ENCODE data around the gene TAF9. TPM values are rescaled to one million over a fixed set of nuclear protein-coding genes. Genes with fewer than 3 reads are reported as not detected.

The TAF9 gene, protein sequence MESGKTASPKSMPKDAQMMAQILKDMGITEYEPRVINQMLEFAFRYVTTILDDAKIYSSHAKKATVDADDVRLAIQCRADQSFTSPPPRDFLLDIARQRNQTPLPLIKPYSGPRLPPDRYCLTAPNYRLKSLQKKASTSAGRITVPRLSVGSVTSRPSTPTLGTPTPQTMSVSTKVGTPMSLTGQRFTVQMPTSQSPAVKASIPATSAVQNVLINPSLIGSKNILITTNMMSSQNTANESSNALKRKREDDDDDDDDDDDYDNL
- total RNA-seq: 32.2 TPM
- long read RNA-seq, transcript TAF9-201 (3 exons, 1,283 nt): major isoform, 27 of 28 reads
- long read RNA-seq, partial matches to known transcripts: 0 of 28 reads
- long read RNA-seq, other reads (novel, unspliced or antisense): 0 of 28 reads

DNA sequence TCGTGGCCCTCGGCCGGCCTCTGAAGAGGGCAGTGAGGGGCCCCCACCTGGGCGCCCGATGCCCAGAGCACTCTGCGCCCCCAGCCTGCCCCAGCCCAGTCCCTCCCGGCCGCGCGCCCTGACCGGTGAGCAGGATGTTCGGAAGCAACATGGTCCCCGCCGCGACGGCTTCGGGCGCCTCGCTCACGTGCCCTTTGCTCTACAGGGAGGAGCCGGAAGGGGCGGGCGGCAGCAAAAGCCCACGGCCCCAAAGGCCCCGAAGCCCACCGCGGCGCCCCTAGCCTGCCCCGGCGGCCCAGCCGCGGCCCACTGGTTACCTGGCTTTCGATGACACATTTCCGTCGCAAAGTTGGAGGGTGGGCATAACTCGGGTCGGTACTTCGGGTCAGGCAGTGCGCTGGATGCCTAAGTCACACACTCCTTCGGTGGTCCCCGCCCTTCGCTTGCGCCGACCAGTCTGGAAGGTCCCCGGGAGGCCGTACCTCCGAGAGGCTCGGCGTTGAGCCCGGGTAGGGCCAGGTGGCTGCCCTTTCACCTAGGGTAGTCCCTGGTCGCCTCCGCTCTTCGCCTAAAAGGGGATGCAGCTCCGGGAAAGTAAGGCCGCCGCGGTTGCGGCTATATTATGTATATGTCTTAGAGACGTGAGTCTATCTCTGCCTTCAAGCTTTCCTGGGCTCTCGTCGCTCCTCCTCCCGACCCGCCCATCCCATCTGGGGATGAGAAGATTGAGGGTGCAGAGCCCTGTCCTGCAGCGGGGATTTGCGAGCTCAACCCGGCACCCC is at the start of gene TAF9, which contains the start of the genes AK6 and RAD17:
TSS of gene TAF9 (minus strand) at position 181 of the 782 bp plus-strand sequence. CDS start 3,783 bp downstream, outside the sequence.
TSS of gene AK6 (minus strand) at position 181 of the 782 bp plus-strand sequence. CDS start at position 151, 30 bp downstream.
TSS of gene RAD17 (plus strand) at position 479 of the 782 bp plus-strand sequence. CDS start 2,391 bp downstream, outside the sequence.
- peak; percentile 94 for DNase-seq
- H3K9me3 ChIP-seq (replicated peaks): no peaks in the 10 kb centered on the region
- peaks cover 57% of the 10 kb centered on the region for H3K4me1 ChIP-seq
- intact Hi-C loops (cut with micrococcal nuclease): no loop called here
- TF ChIP-seq, protein P1, sequence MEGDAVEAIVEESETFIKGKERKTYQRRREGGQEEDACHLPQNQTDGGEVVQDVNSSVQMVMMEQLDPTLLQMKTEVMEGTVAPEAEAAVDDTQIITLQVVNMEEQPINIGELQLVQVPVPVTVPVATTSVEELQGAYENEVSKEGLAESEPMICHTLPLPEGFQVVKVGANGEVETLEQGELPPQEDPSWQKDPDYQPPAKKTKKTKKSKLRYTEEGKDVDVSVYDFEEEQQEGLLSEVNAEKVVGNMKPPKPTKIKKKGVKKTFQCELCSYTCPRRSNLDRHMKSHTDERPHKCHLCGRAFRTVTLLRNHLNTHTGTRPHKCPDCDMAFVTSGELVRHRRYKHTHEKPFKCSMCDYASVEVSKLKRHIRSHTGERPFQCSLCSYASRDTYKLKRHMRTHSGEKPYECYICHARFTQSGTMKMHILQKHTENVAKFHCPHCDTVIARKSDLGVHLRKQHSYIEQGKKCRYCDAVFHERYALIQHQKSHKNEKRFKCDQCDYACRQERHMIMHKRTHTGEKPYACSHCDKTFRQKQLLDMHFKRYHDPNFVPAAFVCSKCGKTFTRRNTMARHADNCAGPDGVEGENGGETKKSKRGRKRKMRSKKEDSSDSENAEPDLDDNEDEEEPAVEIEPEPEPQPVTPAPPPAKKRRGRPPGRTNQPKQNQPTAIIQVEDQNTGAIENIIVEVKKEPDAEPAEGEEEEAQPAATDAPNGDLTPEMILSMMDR (IDR thresholded peaks at IDR 0.05; ENCODE audit: borderline replicate concordance): no peak
- peak within 1 kb of the TSS; percentile 89 for H3K4me3 ChIP-seq
- no peaks in the 10 kb centered on the region for H3K27me3 ChIP-seq (ENCODE audit: low read depth)
- H3K27ac ChIP-seq (replicated peaks): peak within 1 kb of the TSS; percentile 97
- H3K36me3 ChIP-seq: peaks cover 27% of the 10 kb centered on the region

DNA sequence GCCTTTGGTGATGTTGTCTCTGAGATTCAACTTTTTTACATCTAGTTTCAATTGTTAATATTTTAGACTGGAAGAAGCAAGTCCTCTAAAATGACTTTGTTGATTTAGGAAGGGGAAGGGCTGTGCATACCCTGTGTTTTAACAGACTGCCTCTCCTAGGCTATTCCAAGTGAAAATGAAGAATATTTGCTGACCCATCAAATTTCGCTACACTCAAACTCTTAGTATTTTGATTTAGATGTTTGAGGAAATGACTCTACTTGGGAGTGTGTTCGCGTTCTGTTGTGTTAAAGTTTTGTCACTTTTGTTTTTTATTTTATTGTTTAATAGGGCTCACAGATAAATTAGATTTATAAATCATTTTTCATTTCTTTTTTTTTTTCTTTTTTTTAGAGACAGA is 49.2 kb upstream of the TAF9 start:
- no peak overlapping the region for H3K27ac ChIP-seq (replicated peaks)
- H3K36me3 ChIP-seq: peaks cover 18% of the 10 kb centered on the region
- no peaks in the 10 kb centered on the region for H3K9me3 ChIP-seq (replicated peaks)
- intact Hi-C loops (cut with micrococcal nuclease): no loop called here
- no peak for DNase-seq
- TF ChIP-seq, protein P1 (IDR thresholded peaks at IDR 0.05; ENCODE audit: borderline replicate concordance): no peak
- H3K27me3 ChIP-seq (ENCODE audit: low read depth): no peaks in the 10 kb centered on the region
- H3K4me3 ChIP-seq: no peak overlapping the region
- H3K4me1 ChIP-seq: peaks cover 12% of the 10 kb centered on the region

DNA sequence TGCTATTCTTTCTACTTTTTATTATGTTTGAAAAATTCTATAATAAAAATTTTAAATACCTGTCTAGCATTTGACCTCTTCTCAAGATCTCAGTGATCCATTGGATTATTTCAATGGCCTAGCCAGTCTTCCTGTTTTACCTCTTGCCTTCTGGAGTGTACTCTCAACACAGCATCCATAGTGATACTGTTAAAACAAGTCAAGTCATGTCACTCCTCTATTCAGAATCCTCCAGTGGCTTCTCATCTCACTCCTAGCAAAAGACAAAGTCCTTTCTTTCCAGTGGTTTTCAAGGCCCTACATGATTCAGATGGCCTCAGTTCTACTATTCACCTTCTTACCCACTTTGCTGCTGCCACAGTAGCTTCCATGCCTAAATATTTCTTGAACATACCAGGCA is 47.4 kb upstream of the TAF9 start:
- DNase-seq: no peak
- intact Hi-C loops (cut with micrococcal nuclease): no loop called here
- peaks cover 36% of the 10 kb centered on the region for H3K36me3 ChIP-seq
- TF ChIP-seq, protein P1 (IDR thresholded peaks at IDR 0.05; ENCODE audit: borderline replicate concordance): no peak
- no peak overlapping the region for H3K4me3 ChIP-seq
- H3K4me1 ChIP-seq: peaks cover 12% of the 10 kb centered on the region
- no peaks in the 10 kb centered on the region for H3K9me3 ChIP-seq (replicated peaks)
- H3K27me3 ChIP-seq (ENCODE audit: low read depth): no peaks in the 10 kb centered on the region
- H3K27ac ChIP-seq (replicated peaks): no peak overlapping the region

DNA sequence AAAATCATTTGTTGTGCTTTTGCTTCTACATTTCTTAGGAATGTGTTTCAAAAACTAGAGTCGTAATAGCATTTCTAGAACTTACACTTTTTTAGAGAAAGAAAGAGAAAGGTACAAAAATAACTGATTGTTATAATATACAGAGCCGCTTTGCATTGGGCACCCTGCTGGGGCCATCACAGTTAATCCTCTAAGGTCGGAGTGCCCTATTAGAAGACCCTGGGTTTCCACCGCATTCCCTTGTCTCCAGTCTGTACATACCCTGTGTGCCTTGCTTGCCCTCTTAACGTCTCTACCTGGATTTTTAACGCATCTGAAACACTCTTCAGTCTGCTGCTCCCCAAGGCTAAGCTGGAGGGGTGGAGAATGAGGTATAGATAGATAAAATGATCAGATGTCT is 46.9 kb upstream of the TAF9 start:
- no peaks in the 10 kb centered on the region for H3K9me3 ChIP-seq (replicated peaks)
- peaks cover 12% of the 10 kb centered on the region for H3K4me1 ChIP-seq
- TF ChIP-seq, protein P1 (IDR thresholded peaks at IDR 0.05; ENCODE audit: borderline replicate concordance): no peak
- H3K27ac ChIP-seq (replicated peaks): no peak overlapping the region
- intact Hi-C loops (cut with micrococcal nuclease): no loop called here
- DNase-seq: no peak
- H3K36me3 ChIP-seq: peaks cover 41% of the 10 kb centered on the region
- no peak overlapping the region for H3K4me3 ChIP-seq
- H3K27me3 ChIP-seq (ENCODE audit: low read depth): no peaks in the 10 kb centered on the region

DNA sequence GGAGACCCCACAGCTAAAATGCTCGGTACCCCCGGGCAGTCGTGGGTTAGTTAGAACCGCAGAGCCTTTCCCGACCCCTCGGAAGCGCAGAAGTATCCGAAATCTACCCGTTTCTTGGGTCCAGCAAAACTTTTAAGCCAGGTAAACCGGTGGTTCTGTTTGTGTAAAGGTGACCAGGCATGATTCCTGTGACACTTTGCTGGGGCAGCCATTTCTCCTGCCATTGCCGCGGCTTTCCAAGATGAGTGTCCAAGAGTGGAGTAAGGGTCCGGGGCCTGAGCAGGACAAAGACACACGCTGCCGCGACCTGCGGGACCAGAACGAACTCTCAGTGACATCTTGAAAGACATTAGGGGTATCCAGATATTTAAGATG is 46.3 kb upstream of the TAF9 start:
- TF ChIP-seq, protein P1 (IDR thresholded peaks at IDR 0.05; ENCODE audit: borderline replicate concordance): no peak
- Histone ChIP-seq H3K4me3 (peak overlapping the region; percentile 74), H3K27me3 (ENCODE audit: low read depth) (no peaks in the 10 kb centered on the region), H3K36me3 (peaks cover 45% of the 10 kb centered on the region), H3K4me1 (peaks cover 12% of the 10 kb centered on the region), H3K9me3 (replicated peaks) (no peaks in the 10 kb centered on the region), H3K27ac (replicated peaks) (no peak overlapping the region)
- intact Hi-C loops (cut with micrococcal nuclease): no loop called here
- DNase-seq: no peak
